ENCODE measurements around the gene COCH. TPM values are rescaled to one million over a fixed set of nuclear protein-coding genes. Genes with fewer than 3 reads are reported as not detected.

The COCH gene
- total RNA-seq, 1 donor from 2014 or later: 0.60 TPM

DNA sequence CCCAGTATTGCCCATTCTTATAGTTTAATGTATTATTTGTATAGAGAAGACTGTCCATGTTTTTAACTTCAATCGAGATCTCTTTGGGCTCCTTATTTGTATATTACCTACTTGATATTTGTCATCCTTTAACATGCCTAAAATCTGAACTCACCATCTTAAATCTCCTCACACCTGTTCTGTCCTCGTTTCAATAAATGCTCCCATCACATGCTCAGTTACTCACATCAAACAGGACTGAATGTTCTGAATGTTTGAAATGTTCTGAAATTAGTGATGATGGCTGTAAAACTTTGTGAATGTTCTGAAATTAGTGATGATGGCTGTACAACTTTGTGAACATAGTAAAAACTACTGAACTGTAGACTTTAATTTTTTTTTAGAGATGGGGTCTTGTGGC is 34.5 kb downstream of the COCH start:
- Histone ChIP-seq H3K36me3 (peaks cover 62% of the 10 kb centered on the region), H3K4me3 (no peak overlapping the region), H3K27me3 (ENCODE audit: low read depth) (no peaks in the 10 kb centered on the region), H3K4me1 (no peaks in the 10 kb centered on the region), H3K27ac (replicated peaks) (no peak overlapping the region), H3K9me3 (replicated peaks) (no peaks in the 10 kb centered on the region)
- TF ChIP-seq, protein P1, sequence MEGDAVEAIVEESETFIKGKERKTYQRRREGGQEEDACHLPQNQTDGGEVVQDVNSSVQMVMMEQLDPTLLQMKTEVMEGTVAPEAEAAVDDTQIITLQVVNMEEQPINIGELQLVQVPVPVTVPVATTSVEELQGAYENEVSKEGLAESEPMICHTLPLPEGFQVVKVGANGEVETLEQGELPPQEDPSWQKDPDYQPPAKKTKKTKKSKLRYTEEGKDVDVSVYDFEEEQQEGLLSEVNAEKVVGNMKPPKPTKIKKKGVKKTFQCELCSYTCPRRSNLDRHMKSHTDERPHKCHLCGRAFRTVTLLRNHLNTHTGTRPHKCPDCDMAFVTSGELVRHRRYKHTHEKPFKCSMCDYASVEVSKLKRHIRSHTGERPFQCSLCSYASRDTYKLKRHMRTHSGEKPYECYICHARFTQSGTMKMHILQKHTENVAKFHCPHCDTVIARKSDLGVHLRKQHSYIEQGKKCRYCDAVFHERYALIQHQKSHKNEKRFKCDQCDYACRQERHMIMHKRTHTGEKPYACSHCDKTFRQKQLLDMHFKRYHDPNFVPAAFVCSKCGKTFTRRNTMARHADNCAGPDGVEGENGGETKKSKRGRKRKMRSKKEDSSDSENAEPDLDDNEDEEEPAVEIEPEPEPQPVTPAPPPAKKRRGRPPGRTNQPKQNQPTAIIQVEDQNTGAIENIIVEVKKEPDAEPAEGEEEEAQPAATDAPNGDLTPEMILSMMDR (IDR thresholded peaks at IDR 0.05; ENCODE audit: borderline replicate concordance): no peak
- DNase-seq: no peak
- intact Hi-C loops (cut with micrococcal nuclease): no loop called here

GRCh38 chr14:30914812-30915211 is 40.5 kb downstream of the COCH start:
- intact Hi-C loops (cut with micrococcal nuclease): no loop called here
- TF ChIP-seq, protein P1 (IDR thresholded peaks at IDR 0.05; ENCODE audit: borderline replicate concordance): no peak
- Histone ChIP-seq H3K36me3 (peaks cover 28% of the 10 kb centered on the region), H3K9me3 (replicated peaks) (no peaks in the 10 kb centered on the region), H3K4me3 (no peak overlapping the region), H3K27ac (replicated peaks) (no peak overlapping the region), H3K4me1 (no peaks in the 10 kb centered on the region), H3K27me3 (ENCODE audit: low read depth) (no peaks in the 10 kb centered on the region)
- no peak for DNase-seq

- Histone ChIP-seq H3K9me3 (replicated peaks) (no peaks in the 10 kb centered on the region), H3K27me3 (ENCODE audit: low read depth) (no peaks in the 10 kb centered on the region), H3K27ac (replicated peaks) (no peak overlapping the region), H3K36me3 (peaks cover 21% of the 10 kb centered on the region), H3K4me1 (no peaks in the 10 kb centered on the region), H3K4me3 (no peak overlapping the region)
- TF ChIP-seq, protein P1 (IDR thresholded peaks at IDR 0.05; ENCODE audit: borderline replicate concordance): no peak
- no peak for DNase-seq
- intact Hi-C loops (cut with micrococcal nuclease): no loop called here
These were observed 41.2 kb downstream of the COCH start for GRCh38 chr14:30915596-30915995.

DNA sequence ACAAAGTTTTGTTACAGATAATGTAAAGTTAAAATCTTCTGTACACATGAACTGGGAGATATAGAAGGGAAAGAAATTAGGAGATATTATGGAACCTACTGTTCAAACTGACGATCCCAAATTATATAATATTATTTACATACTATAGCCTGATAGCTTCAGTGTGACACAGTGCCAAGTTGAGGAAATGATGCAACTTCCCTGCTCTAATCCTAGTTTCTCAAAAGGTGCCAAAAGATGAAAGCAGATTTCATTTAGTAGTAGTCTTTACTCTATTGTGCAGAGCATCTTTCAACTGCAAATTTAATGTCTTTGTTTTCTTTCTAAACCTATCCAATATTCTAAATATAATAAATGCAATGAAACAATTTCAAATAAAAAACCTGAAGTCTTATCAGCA is 46.9 kb downstream of the COCH start:
- H3K4me1 ChIP-seq: no peaks in the 10 kb centered on the region
- intact Hi-C loops (cut with micrococcal nuclease): no loop called here
- TF ChIP-seq, protein P1 (IDR thresholded peaks at IDR 0.05; ENCODE audit: borderline replicate concordance): no peak

GRCh38 chr14:30921788-30922187 is 47.4 kb downstream of the COCH start:
- no peak overlapping the region for H3K27ac ChIP-seq (replicated peaks)
- intact Hi-C loops (cut with micrococcal nuclease): no loop called here
- TF ChIP-seq, protein P1 (IDR thresholded peaks at IDR 0.05; ENCODE audit: borderline replicate concordance): no peak

More for the DNA sequence above, 46.9 kb downstream of the COCH start:
- no peak overlapping the region for H3K4me3 ChIP-seq
- DNase-seq: no peak
- H3K36me3 ChIP-seq: peaks cover 12% of the 10 kb centered on the region
- H3K27ac ChIP-seq (replicated peaks): no peak overlapping the region
- no peaks in the 10 kb centered on the region for H3K9me3 ChIP-seq (replicated peaks)
- no peaks in the 10 kb centered on the region for H3K27me3 ChIP-seq (ENCODE audit: low read depth)

GRCh38 chr14:30925254-30925653 is 50.9 kb downstream of the COCH start:
- H3K27me3 ChIP-seq (ENCODE audit: low read depth): no peaks in the 10 kb centered on the region
- no peaks in the 10 kb centered on the region for H3K9me3 ChIP-seq (replicated peaks)
- TF ChIP-seq, protein P1 (IDR thresholded peaks at IDR 0.05; ENCODE audit: borderline replicate concordance): no peak
- intact Hi-C loops (cut with micrococcal nuclease): no loop called here
- peaks cover 7% of the 10 kb centered on the region for H3K36me3 ChIP-seq
- peaks cover 8% of the 10 kb centered on the region for H3K4me1 ChIP-seq
- no peak overlapping the region for H3K4me3 ChIP-seq
- H3K27ac ChIP-seq (replicated peaks): no peak overlapping the region
- no peak for DNase-seq

More at GRCh38 chr14:30921788-30922187, 47.4 kb downstream of the COCH start:
- Histone ChIP-seq H3K27me3 (ENCODE audit: low read depth) (no peaks in the 10 kb centered on the region), H3K36me3 (peaks cover 12% of the 10 kb centered on the region), H3K4me1 (no peaks in the 10 kb centered on the region), H3K9me3 (replicated peaks) (no peaks in the 10 kb centered on the region), H3K4me3 (no peak overlapping the region)
- no peak for DNase-seq
